Astrocyte (in vitro differentiated cells and primary cell): ENCODE data around the gene NEURL1. TPM values are rescaled to one million over a fixed set of nuclear protein-coding genes. Genes with fewer than 3 reads are reported as not detected.

Source experiments
- DNase-seq: peaks from one replicate; pipeline ENCODE4 v3.0.0-alpha.2; 2010; ENCODE audit warnings: low read depth
- FAIRE-seq: peaks from 2 replicates; lab custom pipeline; 2011; peaks lifted over from hg19 to GRCh38; lab: Jason Lieb, UNC
- H2AFZ ChIP-seq: 2 replicates; pipeline ENCODE4 v1.6.0; 2012; ENCODE audit warnings: low read depth, low read length, inconsistent platforms
- H3K27ac ChIP-seq: 2 replicates; pipeline ENCODE4 v1.5.1; 2011; ENCODE audit warnings: low read depth, low read length, inconsistent platforms
- H3K27me3 ChIP-seq: 2 replicates; pipeline ENCODE4 v1.6.0; 2011; ENCODE audit warnings: low read length, inconsistent platforms; ENCODE audit not compliant: insufficient read depth
- H3K36me3 ChIP-seq: 2 replicates; pipeline ENCODE4 v1.5.1; 2011; ENCODE audit warnings: low read length, inconsistent platforms; ENCODE audit not compliant: insufficient read depth
- H3K4me1 ChIP-seq: 2 replicates; pipeline ENCODE4 v1.5.1; 2011; ENCODE audit warnings: low read length, inconsistent platforms; ENCODE audit not compliant: insufficient read depth
- H3K4me2 ChIP-seq: 2 replicates; pipeline ENCODE4 v1.6.0; 2012; ENCODE audit warnings: low read length, inconsistent platforms
- H3K4me3 ChIP-seq: 2 replicates; pipeline ENCODE4 v1.5.1; 2011; ENCODE audit warnings: low read depth, mild to moderate bottlenecking, low read length, inconsistent platforms; ENCODE audit not compliant: insufficient read depth
- H3K79me2 ChIP-seq: 2 replicates; pipeline ENCODE4 v1.6.0; 2012; ENCODE audit warnings: mild to moderate bottlenecking, low read length, inconsistent platforms; ENCODE audit not compliant: insufficient read depth
- H3K9ac ChIP-seq: 2 replicates; pipeline ENCODE4 v1.6.0; 2012; ENCODE audit warnings: mild to moderate bottlenecking, low read length, inconsistent platforms
- H3K9me3 ChIP-seq: 2 replicates; pipeline ENCODE4 v1.5.1; 2012; ENCODE audit warnings: low read depth, mild to moderate bottlenecking, low read length, inconsistent platforms; ENCODE audit not compliant: insufficient read depth
- H4K20me1 ChIP-seq: 2 replicates; pipeline ENCODE4 v1.6.0; 2012; ENCODE audit warnings: low read length, inconsistent platforms; ENCODE audit not compliant: insufficient read depth
- H3K27ac Mint-ChIP-seq: one replicate; pipeline ENCODE4 v1.8.0; 2021; ENCODE audit warnings: mild to moderate bottlenecking, mixed read lengths; ENCODE audit not compliant: unreplicated experiment
- H3K27me3 Mint-ChIP-seq: one replicate; pipeline ENCODE4 v1.8.0; 2021; ENCODE audit warnings: low read depth, mixed read lengths; ENCODE audit not compliant: unreplicated experiment
- H3K36me3 Mint-ChIP-seq: one replicate; pipeline ENCODE4 v1.8.0; 2021; ENCODE audit warnings: low read depth, mixed read lengths; ENCODE audit not compliant: unreplicated experiment
- H3K4me1 Mint-ChIP-seq: one replicate; pipeline ENCODE4 v1.8.0; 2021; ENCODE audit warnings: low read depth, mixed read lengths; ENCODE audit not compliant: unreplicated experiment
- H3K4me3 Mint-ChIP-seq: one replicate; pipeline ENCODE4 v1.8.0; 2021; ENCODE audit warnings: mild to moderate bottlenecking, moderate library complexity, mixed read lengths; ENCODE audit not compliant: unreplicated experiment
- H3K9me3 Mint-ChIP-seq: one replicate; pipeline ENCODE4 v1.8.0; 2021; ENCODE audit warnings: mild to moderate bottlenecking, mixed read lengths; ENCODE audit not compliant: unreplicated experiment
- CTCF ChIP-seq: IDR thresholded peaks from 2 replicates; pipeline ENCODE4 v1.5.1; 2011; ENCODE audit warnings: low read depth, mild to moderate bottlenecking, inconsistent platforms, low read length, moderate library complexity; ENCODE audit not compliant: insufficient read depth
- EZH2 ChIP-seq: IDR thresholded peaks from 2 replicates; pipeline ENCODE4 v1.6.1; 2012; ENCODE audit warnings: mild to moderate bottlenecking, low read length, inconsistent platforms; ENCODE audit not compliant: insufficient read depth
- total RNA-seq: library from RNA; stranded (reverse); gene quantifications from 2 replicates; pipeline ENCODE4 v1.2.1, GENCODE V29; 2021

Gene NEURL1
- total RNA-seq, 1 donor from 2014 or later: 1.5 TPM

GRCh38 chr10:103627111-103627892 is 133.8 kb downstream of the NEURL1 start:
- Histone ChIP-seq H3K36me3 (peaks cover 3% of the 10 kb centered on the region), H4K20me1 (peaks cover 17% of the 10 kb centered on the region), H3K4me3 (no peak overlapping the region), H3K79me2 (no peaks in the 10 kb centered on the region), H2AFZ (no peak overlapping the region), H3K4me1 (no peaks in the 10 kb centered on the region), H3K9ac (no peak overlapping the region), H3K27me3 (no peaks in the 10 kb centered on the region), H3K4me2 (no peak overlapping the region), H3K27ac (no peak overlapping the region), H3K9me3 (no peaks in the 10 kb centered on the region)
- Mint-ChIP-seq H3K27me3 (peaks cover 9% of the 10 kb centered on the region), H3K27ac (no peak overlapping the region), H3K4me3 (no peak overlapping the region), H3K4me1 (no peaks in the 10 kb centered on the region), H3K36me3 (peaks cover 38% of the 10 kb centered on the region), H3K9me3 (peaks cover 2% of the 10 kb centered on the region)
- FAIRE-seq (no peak), DNase-seq (no peak)
- no peak for TF ChIP-seq EZH2
- TF ChIP-seq CTCF: no peak

GRCh38 chr10:103627893-103628292 is 134.4 kb downstream of the NEURL1 start:
- Mint-ChIP-seq H3K4me3 (no peak overlapping the region), H3K27ac (no peak overlapping the region), H3K36me3 (peaks cover 38% of the 10 kb centered on the region), H3K27me3 (peaks cover 9% of the 10 kb centered on the region), H3K9me3 (peaks cover 2% of the 10 kb centered on the region), H3K4me1 (peaks cover 2% of the 10 kb centered on the region)
- Histone ChIP-seq H3K9ac (no peak overlapping the region), H3K4me3 (no peak overlapping the region), H3K79me2 (no peaks in the 10 kb centered on the region), H3K36me3 (peaks cover 3% of the 10 kb centered on the region), H3K4me2 (no peak overlapping the region), H2AFZ (no peak overlapping the region), H3K27ac (no peak overlapping the region), H3K27me3 (no peaks in the 10 kb centered on the region), H4K20me1 (peaks cover 17% of the 10 kb centered on the region), H3K4me1 (no peaks in the 10 kb centered on the region), H3K9me3 (no peaks in the 10 kb centered on the region)
- no peak for TF ChIP-seq CTCF
- TF ChIP-seq EZH2: no peak
- no peak for DNase-seq
- no peak for FAIRE-seq

GRCh38 chr10:103629581-103629980 is 136.1 kb downstream of the NEURL1 start:
- Histone ChIP-seq H3K79me2 (peaks cover 4% of the 10 kb centered on the region), H3K4me1 (no peaks in the 10 kb centered on the region), H3K27ac (no peak overlapping the region), H3K9me3 (no peaks in the 10 kb centered on the region), H4K20me1 (peaks cover 24% of the 10 kb centered on the region), H2AFZ (no peak overlapping the region), H3K27me3 (no peaks in the 10 kb centered on the region), H3K4me2 (no peak overlapping the region), H3K36me3 (peaks cover 3% of the 10 kb centered on the region), H3K9ac (no peak overlapping the region), H3K4me3 (no peak overlapping the region)
- peaks cover 2% of the 10 kb centered on the region for H3K9me3 Mint-ChIP-seq
- TF ChIP-seq CTCF (no peak), EZH2 (no peak)
- DNase-seq (no peak), FAIRE-seq (no peak)
- H3K27ac Mint-ChIP-seq: no peak overlapping the region
- H3K27me3 Mint-ChIP-seq: peaks cover 6% of the 10 kb centered on the region
- peaks cover 2% of the 10 kb centered on the region for H3K4me1 Mint-ChIP-seq
- H3K36me3 Mint-ChIP-seq: peaks cover 33% of the 10 kb centered on the region
- H3K4me3 Mint-ChIP-seq: no peak overlapping the region
